Thyroid gland (tissue), 4 donors: ENCODE results near the gene APOH. TPM values are rescaled to one million over a fixed set of nuclear protein-coding genes. Genes with fewer than 3 reads are reported as not detected.

ENCODE experiments used
- DNase-seq, 2 donors: peaks; one replicate each; pipeline ENCODE4 v3.0.0-alpha.2; 2019
- H3K27ac ChIP-seq, 3 donors: fragments of 200-600 bp; sonication (generic); 1 replicate in 2 of 3; 2 replicates in 1 of 3; pipeline ENCODE4 v1.5.1; 2016 to 2019; ENCODE audit warnings: mild to moderate bottlenecking in 1 of 3, moderate library complexity in 1 of 3
- H3K27me3 ChIP-seq: fragments of 200-600 bp; sonication (generic); one replicate; pipeline ENCODE4 v1.5.1; 2019
- H3K36me3 ChIP-seq, 2 donors: fragments of 200-600 bp; sonication (generic); one replicate each; pipeline ENCODE4 v1.5.1; 2016 to 2019
- H3K4me1 ChIP-seq, 2 donors: fragments of 200-600 bp; sonication (generic); one replicate each; pipeline ENCODE4 v1.5.1; 2017 to 2019
- H3K4me3 ChIP-seq, 3 donors: fragments of 200-600 bp; sonication (generic); replicated peaks in 1 of 3; 1 replicate in 2 of 3; 2 replicates in 1 of 3; pipeline ENCODE4 v1.5.1; 2016; ENCODE audit warnings: mild to moderate bottlenecking in 1 of 3
- H3K9me3 ChIP-seq: fragments of 200-600 bp; sonication (generic); one replicate; pipeline ENCODE4 v1.5.1; 2017
- CTCF ChIP-seq, 6 experiments: fragments of 200-600 bp in 3 of 6; fragments of 450-650 bp in 3 of 6; sonication (generic) in 3 of 6; IDR thresholded peaks; one replicate each; pipeline ENCODE4 v1.5.1; 2016 to 2019; ENCODE audit warnings: antibody characterized with exemption in 6 of 6, mild to moderate bottlenecking in 2 of 6, inconsistent platforms in 1 of 6, moderate library complexity in 1 of 6
- POLR2A ChIP-seq, 2 donors: fragments of 450-650 bp; IDR thresholded peaks; one replicate each; pipeline ENCODE4 v1.6.1; 2017; ENCODE audit warnings: antibody characterized with exemption in 2 of 2, mild to moderate bottlenecking in 2 of 2, moderate library complexity in 1 of 2
- WGBS, 2 donors: methylation state at CpG; one replicate each; pipeline ENCODE4 v1.1.5; 2017; 5-methylcytosine and 5-hydroxymethylcytosine counted together
- intact Hi-C: fragments of 100-400 bp; cut with DNase I; formaldehyde crosslinking; loops from one replicate; pipeline ENCODE4 v1.15.1; 2023
- total RNA-seq, 4 donors: library from RNA; depleted of rRNA; stranded (reverse); fragments of >200 nt; gene quantifications; one replicate each; pipeline ENCODE4 v1.2.3, GENCODE V29; 2016

APOH gene
- total RNA-seq, 4 donors from 2014 or later: not detected

- WGBS, 2 donors: 89 to 90% methylated on average over 6 of the region's 6 CpGs
- H3K27ac ChIP-seq: no peak overlapping the region
- no peaks in the 10 kb centered on the region for H3K27me3 ChIP-seq
- TF ChIP-seq POLR2A (IDR thresholded peaks at IDR 0.05) (no peak), CTCF (IDR thresholded peaks at IDR 0.05) (no peak)
- H3K4me1 ChIP-seq: no peaks in the 10 kb centered on the region
- no peak for DNase-seq
- no peaks in the 10 kb centered on the region for H3K36me3 ChIP-seq
- no peaks in the 10 kb centered on the region for H3K9me3 ChIP-seq
- intact Hi-C loops: no loop called here
- H3K4me3 ChIP-seq: no peak overlapping the region
These were observed 10.8 kb upstream of the APOH start for GRCh38 chr17:66240013-66240412.

DNA sequence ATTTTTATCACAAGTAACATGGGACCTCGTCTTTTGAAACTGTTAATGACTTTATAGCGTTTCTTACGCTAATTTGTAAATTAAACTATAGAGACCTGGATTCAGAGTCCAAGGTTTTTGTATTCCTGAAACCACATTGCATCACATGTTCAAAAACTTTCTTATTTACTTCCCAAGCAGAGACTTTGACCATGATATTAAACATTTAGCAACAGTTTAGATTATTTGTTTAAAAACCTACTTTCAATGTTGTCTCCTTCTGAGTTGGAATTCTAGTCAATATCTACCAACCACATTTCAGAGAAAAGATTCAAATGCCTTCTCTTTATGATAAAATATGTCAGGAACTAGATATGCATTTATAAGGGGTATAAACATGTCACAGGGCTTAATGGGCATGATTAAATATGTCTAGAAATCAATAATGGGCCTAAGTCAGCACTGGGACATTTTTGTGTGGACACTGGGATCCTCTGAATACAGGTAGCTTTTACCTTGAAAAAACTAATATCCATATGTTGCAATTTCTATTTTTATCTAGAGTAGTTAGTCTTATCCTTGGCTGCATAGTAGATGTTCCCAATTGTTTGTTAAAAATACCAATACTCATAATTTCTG is 6.3 kb upstream of the APOH start:
- no peaks in the 10 kb centered on the region for H3K9me3 ChIP-seq
- no peak overlapping the region for H3K27ac ChIP-seq
- WGBS, 2 donors: 92 to 97% methylated on average over 3 of the region's 3 CpGs
- no peak overlapping the region for H3K4me3 ChIP-seq
- no peaks in the 10 kb centered on the region for H3K4me1 ChIP-seq
- no peaks in the 10 kb centered on the region for H3K27me3 ChIP-seq
- H3K36me3 ChIP-seq: no peaks in the 10 kb centered on the region
- no peak for DNase-seq
- TF ChIP-seq CTCF (IDR thresholded peaks at IDR 0.05) (no peak), POLR2A (IDR thresholded peaks at IDR 0.05) (no peak)
- intact Hi-C loops: no loop called here

DNA sequence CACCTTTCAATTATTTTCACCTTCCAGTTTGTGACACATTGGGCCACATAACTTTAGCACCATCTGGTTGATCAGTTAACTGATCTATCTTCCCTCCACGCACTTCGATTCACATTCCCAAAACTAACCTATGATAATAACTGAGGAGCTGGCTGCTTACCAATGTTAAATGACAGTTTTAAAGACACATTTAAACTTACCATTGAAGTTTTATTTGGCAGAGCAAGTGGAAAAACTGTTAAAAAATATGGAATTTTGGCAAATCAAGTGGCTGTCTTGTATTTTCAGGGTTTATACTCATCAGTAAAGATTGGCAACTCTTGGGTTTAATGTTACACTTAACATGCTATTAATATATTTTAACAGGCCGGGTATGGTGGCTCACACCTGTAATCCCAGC is 5.4 kb upstream of the APOH start:
- WGBS, 2 donors: 81 to 94% methylated on average over 3 of the region's 3 CpGs

DNA sequence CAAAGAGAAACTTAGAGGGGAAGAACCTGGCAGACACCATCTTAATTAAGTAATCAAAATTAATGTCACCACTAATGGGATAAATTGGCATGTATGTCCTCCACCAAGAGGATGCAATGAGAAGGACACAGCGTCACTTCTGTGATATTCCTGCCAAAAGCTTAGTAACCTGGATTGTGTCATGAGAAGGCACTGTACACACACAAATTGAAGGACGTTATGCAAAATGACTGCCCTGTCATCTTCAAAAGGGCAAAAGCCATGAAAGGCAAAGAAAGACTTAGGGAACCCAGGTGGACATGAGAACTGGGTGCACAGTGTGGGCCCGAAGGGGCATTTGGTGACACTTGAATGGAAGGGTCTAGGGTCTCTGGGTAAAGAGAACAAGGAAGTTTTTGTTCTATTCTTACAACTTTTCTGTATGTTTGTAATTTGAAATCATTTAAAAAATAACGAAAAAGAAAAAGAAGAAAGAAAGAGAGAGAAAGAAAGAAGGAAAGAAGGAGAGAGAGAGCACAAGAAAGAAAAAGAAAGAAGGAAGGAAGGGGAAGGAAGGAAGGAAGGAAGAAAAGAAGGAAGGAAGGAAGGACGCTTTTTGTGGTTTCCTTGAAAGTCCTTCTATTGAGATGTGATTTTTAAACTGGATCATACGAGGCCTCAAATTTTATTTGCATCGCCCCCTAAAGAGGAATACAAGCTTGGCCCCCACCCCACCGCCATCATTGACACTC is 4.0 kb upstream of the APOH start:
- intact Hi-C loops: no loop called here
- no peaks in the 10 kb centered on the region for H3K9me3 ChIP-seq
- no peak for TF ChIP-seq CTCF (IDR thresholded peaks at IDR 0.05)
- TF ChIP-seq POLR2A (IDR thresholded peaks at IDR 0.05): no peak
- H3K27ac ChIP-seq: no peak overlapping the region
- WGBS, 2 donors: 80 to 81% methylated on average over 8 of the region's 8 CpGs
- H3K27me3 ChIP-seq: no peaks in the 10 kb centered on the region
- no peaks in the 10 kb centered on the region for H3K4me1 ChIP-seq
- no peak for DNase-seq
- no peak overlapping the region for H3K4me3 ChIP-seq
- H3K36me3 ChIP-seq: no peaks in the 10 kb centered on the region

More for the DNA sequence above, 5.4 kb upstream of the APOH start:
- no peaks in the 10 kb centered on the region for H3K9me3 ChIP-seq
- no peaks in the 10 kb centered on the region for H3K36me3 ChIP-seq
- no peak overlapping the region for H3K4me3 ChIP-seq
- TF ChIP-seq POLR2A (IDR thresholded peaks at IDR 0.05) (no peak), CTCF (IDR thresholded peaks at IDR 0.05) (no peak)
- intact Hi-C loops: no loop called here
- H3K4me1 ChIP-seq: no peaks in the 10 kb centered on the region
- H3K27ac ChIP-seq: no peak overlapping the region
- no peak for DNase-seq
- H3K27me3 ChIP-seq: no peaks in the 10 kb centered on the region

DNA sequence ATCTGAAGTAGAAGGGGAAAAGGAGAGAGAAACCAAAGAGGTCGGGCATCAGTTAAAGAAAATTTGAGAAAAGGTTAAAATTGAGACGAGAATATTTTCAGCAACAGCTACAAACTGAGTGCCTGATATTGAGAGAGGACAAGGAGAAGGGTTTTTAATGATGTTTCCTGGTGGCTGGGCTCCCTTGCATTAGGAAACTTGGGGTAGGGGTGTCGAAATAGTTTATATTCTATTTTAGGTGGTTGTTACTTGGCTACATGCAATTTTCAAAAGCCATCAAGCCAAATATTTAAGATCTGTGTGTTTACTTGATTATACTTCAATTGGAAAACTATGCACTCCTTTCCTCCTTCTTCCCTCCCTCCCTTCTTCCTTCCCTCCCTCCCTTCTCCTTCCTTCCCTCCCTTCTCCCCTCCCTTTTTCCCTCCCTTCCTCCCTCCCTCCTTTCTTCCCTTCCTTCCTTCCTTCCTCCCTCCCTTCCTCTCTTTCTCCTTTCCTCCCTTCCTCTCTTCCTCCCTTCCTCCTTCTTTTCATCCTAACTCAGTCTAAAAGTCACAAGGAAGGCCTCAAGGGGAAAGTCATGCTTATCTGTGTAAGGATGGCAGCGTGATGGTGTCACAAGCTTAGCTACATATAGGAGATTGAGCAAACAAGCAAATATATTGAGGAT is 1.8 kb upstream of the APOH start:
- H3K4me1 ChIP-seq: no peaks in the 10 kb centered on the region
- no peak overlapping the region for H3K4me3 ChIP-seq
- H3K27ac ChIP-seq: no peak overlapping the region
- no peaks in the 10 kb centered on the region for H3K27me3 ChIP-seq
- intact Hi-C loops: no loop called here
- no peak for DNase-seq
- H3K9me3 ChIP-seq: no peaks in the 10 kb centered on the region
- no peaks in the 10 kb centered on the region for H3K36me3 ChIP-seq
- 81 to 88% methylated on average over 4 of the region's 4 CpGs for WGBS, 2 donors
- TF ChIP-seq CTCF (IDR thresholded peaks at IDR 0.05) (no peak), POLR2A (IDR thresholded peaks at IDR 0.05) (no peak)
